H1 (cell line): ENCODE results near the gene FBXO41. TPM values are rescaled to one million over a fixed set of nuclear protein-coding genes. Genes with fewer than 3 reads are reported as not detected.
"Not testable (repeated sequence)": the region's sequence is repeated elsewhere in the genome, so short reads cannot be mapped to it uniquely, and the experiment has no call there.

Source experiments
- CTCF ChIA-PET: fragments of 300-600 bp; sonication (Branson Sonifier 250); formaldehyde crosslinking; loops from one replicate; lab custom pipeline; 2021; ENCODE audit not compliant: partially characterized antibody; lab: Charles Lee
- POLR2A ChIA-PET: fragments of 300-600 bp; sonication (Branson Sonifier 250); formaldehyde crosslinking; loops from one replicate; lab custom pipeline; 2021; ENCODE audit warnings: inconsistent platforms; ENCODE audit not compliant: partially characterized antibody; lab: Charles Lee
- DNase-seq, 2 experiments: peaks; one replicate each; pipeline versions ENCODE4 v3.0.0 to v3.0.0-alpha.2; 2010 to 2022; ENCODE audit warnings: low spot score in 2 of 2, low read depth in 1 of 2, mixed read lengths in 1 of 2
- FAIRE-seq: peaks from 2 replicates; lab custom pipeline; 2011; peaks lifted over from hg19 to GRCh38; lab: Jason Lieb, UNC
- H2AFZ ChIP-seq: 2 replicates; pipeline ENCODE4 v1.8.1; 2012; ENCODE audit warnings: low read length, inconsistent platforms
- H2AK5ac ChIP-seq: 2 replicates; pipeline ENCODE4 v1.6.1; 2013; ENCODE audit warnings: low read depth, low read length
- H2BK120ac ChIP-seq: replicated peaks from 2 replicates; pipeline ENCODE3; 2013; ENCODE audit warnings: low read depth, low read length, inconsistent platforms
- H2BK12ac ChIP-seq: 2 replicates; pipeline ENCODE4 v1.6.1; 2013; ENCODE audit warnings: low read depth, low read length
- H2BK15ac ChIP-seq: 2 replicates; pipeline ENCODE4 v1.6.1; 2013; ENCODE audit warnings: low read length
- H2BK20ac ChIP-seq: 2 replicates; pipeline ENCODE4 v1.6.1; 2013; ENCODE audit warnings: low read length
- H2BK5ac ChIP-seq: 2 replicates; pipeline ENCODE4 v1.6.1; 2013; ENCODE audit warnings: low read depth, low read length
- H3K14ac ChIP-seq: 2 replicates; pipeline ENCODE4 v1.6.1; 2013; ENCODE audit warnings: inconsistent platforms; ENCODE audit not compliant: insufficient read length
- H3K18ac ChIP-seq: 2 replicates; pipeline ENCODE4 v1.6.1; 2013; ENCODE audit warnings: low read length; ENCODE audit errors: extremely low read depth
- H3K23ac ChIP-seq: 2 replicates; pipeline ENCODE4 v1.6.1; 2013; ENCODE audit warnings: inconsistent platforms; ENCODE audit not compliant: insufficient read length
- H3K23me2 ChIP-seq: 2 replicates; pipeline ENCODE4 v1.6.1; 2013; ENCODE audit warnings: low read depth, low read length
- H3K27ac ChIP-seq: 2 replicates; pipeline ENCODE4 v1.6.1; 2011; ENCODE audit warnings: low read depth, low read length, inconsistent platforms
- H3K27me3 ChIP-seq, 4 experiments: replicated peaks in 1 of 4; 1 replicate in 1 of 4; 2 replicates in 3 of 4; pipeline versions ENCODE4 v1.6.1 to v1.8.1; 2011 to 2013; ENCODE audit warnings: low read length in 3 of 4, mild to moderate bottlenecking in 3 of 4, inconsistent platforms in 2 of 4, mixed read lengths in 2 of 4, moderate library complexity in 1 of 4; ENCODE audit not compliant: control insufficient read depth in 3 of 4, insufficient read depth in 3 of 4; ENCODE audit errors: extremely low read depth in 1 of 4
- H3K36me3 ChIP-seq, 4 experiments: 2 replicates each; pipeline versions ENCODE4 v1.6.1 to v1.8.1; 2011 to 2013; ENCODE audit warnings: mild to moderate bottlenecking in 4 of 4, low read length in 3 of 4, moderate library complexity in 2 of 4, control low read depth in 1 of 4, inconsistent platforms in 1 of 4; ENCODE audit not compliant: insufficient read depth in 4 of 4, control insufficient read depth in 2 of 4
- H3K4ac ChIP-seq: replicated peaks from 2 replicates; pipeline ENCODE3; 2013; ENCODE audit warnings: low read length, low read depth, mixed read lengths, inconsistent platforms; ENCODE audit not compliant: insufficient read length
- H3K4me1 ChIP-seq, 4 experiments: replicated peaks in 1 of 4; 1 replicate in 1 of 4; 2 replicates in 3 of 4; pipeline versions ENCODE4 v1.6.1 to v1.8.1; 2011 to 2013; ENCODE audit warnings: low read length in 3 of 4, inconsistent platforms in 2 of 4, mixed read lengths in 1 of 4; ENCODE audit not compliant: insufficient read depth in 4 of 4, control insufficient read depth in 3 of 4
- H3K4me2 ChIP-seq, 2 experiments: 2 replicates each; pipeline versions ENCODE4 v1.6.1 to v1.8.1; 2011 to 2013; ENCODE audit warnings: low read depth in 2 of 2, low read length in 2 of 2, control low read depth in 1 of 2, inconsistent platforms in 1 of 2, mild to moderate bottlenecking in 1 of 2; ENCODE audit not compliant: insufficient read depth in 1 of 2
- H3K4me3 ChIP-seq, 4 experiments: fragments of 200-600, 300-600 bp in 1 of 4; sonication (generic), shearing (Covaris generic), sonication (Bioruptor Twin) in 1 of 4; 2 replicates each; pipeline versions ENCODE4 v1.5.1 to v1.8.1; 2011 to 2016; ENCODE audit warnings: low read length in 4 of 4, low read depth in 3 of 4, control low read depth in 2 of 4, inconsistent platforms in 2 of 4, mild to moderate bottlenecking in 2 of 4, mixed read lengths in 1 of 4, moderate library complexity in 1 of 4; ENCODE audit not compliant: insufficient read depth in 2 of 4; ENCODE audit errors: extremely low read depth in 1 of 4
- H3K56ac ChIP-seq: replicated peaks from 2 replicates; pipeline ENCODE3; 2013; ENCODE audit warnings: low read depth, mild to moderate bottlenecking, mixed read lengths, low read length, inconsistent platforms; ENCODE audit not compliant: insufficient read length
- H3K79me1 ChIP-seq: 2 replicates; pipeline ENCODE4 v1.6.1; 2013; ENCODE audit warnings: low read depth, low read length, control low read depth
- H3K79me2 ChIP-seq, 2 experiments: 2 replicates each; pipeline versions ENCODE4 v1.6.1 to v1.8.1; 2012 to 2013; ENCODE audit warnings: low read length in 2 of 2, mild to moderate bottlenecking in 2 of 2, inconsistent platforms in 1 of 2; ENCODE audit not compliant: insufficient read depth in 2 of 2, control insufficient read depth in 1 of 2
- H3K9ac ChIP-seq, 4 experiments: replicated peaks in 1 of 4; 1 replicate in 1 of 4; 2 replicates in 3 of 4; pipeline versions ENCODE4 v1.6.1 to v1.8.1; 2011 to 2013; ENCODE audit warnings: low read depth in 3 of 4, low read length in 3 of 4, control low read depth in 2 of 4, mild to moderate bottlenecking in 2 of 4, moderate library complexity in 2 of 4, inconsistent platforms in 1 of 4; ENCODE audit errors: extremely low read depth in 1 of 4
- H3K9me3 ChIP-seq, 2 experiments: 2 replicates each; pipeline versions ENCODE4 v1.6.1 to v1.8.1; 2012 to 2013; ENCODE audit warnings: mild to moderate bottlenecking in 2 of 2, moderate library complexity in 2 of 2, control low read depth in 1 of 2, inconsistent platforms in 1 of 2, low read depth in 1 of 2, low read length in 1 of 2, mixed read lengths in 1 of 2; ENCODE audit not compliant: insufficient read depth in 2 of 2
- H4K20me1 ChIP-seq, 2 experiments: replicated peaks in 1 of 2; 2 replicates each; pipeline versions ENCODE3 to v1.8.1; 2011 to 2013; ENCODE audit warnings: inconsistent platforms in 2 of 2, low read length in 2 of 2, mild to moderate bottlenecking in 1 of 2; ENCODE audit not compliant: insufficient read depth in 2 of 2, control insufficient read depth in 1 of 2
- H4K5ac ChIP-seq: 2 replicates; pipeline ENCODE4 v1.6.1; 2013; ENCODE audit warnings: low read length, low read depth, mixed read lengths, inconsistent platforms; ENCODE audit not compliant: insufficient read length
- H4K8ac ChIP-seq: 2 replicates; pipeline ENCODE4 v1.8.0; 2013; ENCODE audit warnings: mild to moderate bottlenecking, moderate library complexity, low read length, inconsistent platforms; ENCODE audit not compliant: insufficient read depth; ENCODE audit errors: extremely low read depth
- H4K91ac ChIP-seq: replicated peaks from 2 replicates; pipeline ENCODE3; 2013; ENCODE audit warnings: low read length, mixed read lengths, inconsistent platforms; ENCODE audit not compliant: insufficient read length
- MAFK ChIP-seq: IDR thresholded peaks from 2 replicates; pipeline ENCODE4 v1.6.1; 2012; ENCODE audit warnings: low read depth, mild to moderate bottlenecking, improper control_type of control experiment, low read length
- NRF1 ChIP-seq: IDR thresholded peaks from 2 replicates; pipeline ENCODE4 v1.6.1; 2011; ENCODE audit warnings: mild to moderate bottlenecking, low read depth, low read length, improper control_type of control experiment
- PHF8 ChIP-seq: fragments of 200-600 bp; sonication (generic); conservative IDR thresholded peaks from 2 replicates; pipeline ENCODE4 v1.7.1; 2012; ENCODE audit warnings: low read depth, mild to moderate bottlenecking, inconsistent platforms, low read length, moderate library complexity
- RXRA ChIP-seq: IDR thresholded peaks from 2 replicates; pipeline ENCODE4 v1.6.1; 2011; ENCODE audit warnings: low read depth, mild to moderate bottlenecking, low read length, moderate library complexity; ENCODE audit not compliant: insufficient read depth
- TAF1 ChIP-seq: IDR thresholded peaks from 2 replicates; pipeline ENCODE4 v1.6.1; 2011; ENCODE audit warnings: mild to moderate bottlenecking, low read depth, low read length
- WGBS, 2 experiments: shearing (Covaris generic) in 1 of 2; methylation state at CpG; one replicate each; pipeline versions ENCODE4 v1.1.6 to v1.1.7; 2013 to 2015; ENCODE audit warnings: low lambda C conversion rate in 2 of 2, mixed read lengths in 2 of 2, inconsistent platforms in 1 of 2, low coverage in 1 of 2, missing lambda C conversion rate in 1 of 2; ENCODE audit not compliant: insufficient replicate concordance in 2 of 2, insufficient coverage in 1 of 2, insufficient read length in 1 of 2; ENCODE audit errors: extremely low coverage in 1 of 2, missing lambda C conversion rate in 1 of 2; 5-methylcytosine and 5-hydroxymethylcytosine counted together
- polyA plus RNA-seq, 7 experiments: library from polyadenylated mRNA; depleted of rRNA in 3 of 7; stranded (reverse) in 5 of 7; unstranded in 2 of 7; fragments of >200 nt in 5 of 7; fragments of 200-250 nt in 2 of 7; gene quantifications; 1 replicate in 5 of 7; 2 replicates in 1 of 7; 4 replicates in 1 of 7; pipeline versions ENCODE4 v1.2.1 to v1.2.3, GENCODE V29; 2011 to 2013; ENCODE audit warnings: missing spikeins in 2 of 7, mixed read lengths in 2 of 7
- total RNA-seq: library from RNA; stranded (reverse); fragmentation: NEBNext Ultra II Directional; extraction: Animal tissue kit (Norgen Biotek cat#: 25700); gene quantifications from 2 replicates; pipeline ENCODE4 v1.2.1, GENCODE V29; 2021
- TF ChIP-seq, protein P1 (sequence below): IDR thresholded peaks from 2 replicates; pipeline ENCODE4 v1.6.1; 2012; ENCODE audit warnings: low read length, inconsistent platforms

The FBXO41 gene
- total and polyA plus RNA-seq, 2 of the 8 experiments (the other 6 are each of a cell fraction or from before 2014, with no cell fraction given) = 11.2 to 14.3 TPM

GRCh38 chr2:73263540-73264331, 20.5 kb downstream of the FBXO41 start (continued):
- TF ChIP-seq, protein P1, sequence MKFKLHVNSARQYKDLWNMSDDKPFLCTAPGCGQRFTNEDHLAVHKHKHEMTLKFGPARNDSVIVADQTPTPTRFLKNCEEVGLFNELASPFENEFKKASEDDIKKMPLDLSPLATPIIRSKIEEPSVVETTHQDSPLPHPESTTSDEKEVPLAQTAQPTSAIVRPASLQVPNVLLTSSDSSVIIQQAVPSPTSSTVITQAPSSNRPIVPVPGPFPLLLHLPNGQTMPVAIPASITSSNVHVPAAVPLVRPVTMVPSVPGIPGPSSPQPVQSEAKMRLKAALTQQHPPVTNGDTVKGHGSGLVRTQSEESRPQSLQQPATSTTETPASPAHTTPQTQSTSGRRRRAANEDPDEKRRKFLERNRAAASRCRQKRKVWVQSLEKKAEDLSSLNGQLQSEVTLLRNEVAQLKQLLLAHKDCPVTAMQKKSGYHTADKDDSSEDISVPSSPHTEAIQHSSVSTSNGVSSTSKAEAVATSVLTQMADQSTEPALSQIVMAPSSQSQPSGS = no peak
- TF ChIP-seq TAF1 (no peak), PHF8 (no peak), MAFK (no peak), NRF1 (no peak), RXRA (no peak)

DNA sequence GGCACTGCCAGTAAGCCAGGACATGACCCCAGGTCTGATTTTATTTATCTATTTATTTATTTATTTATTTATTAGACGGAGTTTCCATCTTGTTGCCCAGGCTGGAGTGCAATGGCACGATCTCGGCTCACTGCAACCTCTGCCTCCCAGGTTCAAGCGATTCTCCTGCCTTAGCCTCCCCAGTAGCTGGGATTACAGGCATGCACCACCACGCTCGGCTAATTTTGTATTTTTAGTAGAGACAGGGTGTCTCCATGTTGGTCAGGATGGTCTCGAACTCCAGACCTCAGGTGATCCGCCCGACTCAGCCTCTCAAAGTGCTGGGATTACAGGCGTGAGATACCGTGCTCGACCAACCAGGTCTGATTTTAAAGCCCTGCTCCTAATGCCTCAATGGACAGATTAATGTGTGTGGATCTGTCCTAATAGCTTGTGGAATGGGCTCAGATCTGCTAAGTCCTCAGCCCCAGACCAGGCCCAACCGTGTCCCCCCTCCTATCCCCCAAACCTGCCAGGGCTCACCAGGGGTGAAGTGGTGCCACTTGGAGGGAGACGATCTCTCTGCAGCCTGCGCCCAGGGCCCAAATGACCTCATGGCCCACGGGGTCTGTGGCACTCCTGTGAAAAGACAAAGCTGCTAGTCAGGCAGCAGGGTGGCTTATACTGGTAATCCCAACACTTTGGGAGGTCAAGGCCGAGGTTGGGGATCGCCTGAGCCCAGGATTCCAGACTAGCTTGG, 21.4 kb downstream of the FBXO41 start:
- H4K20me1 ChIP-seq = peaks cover 7 to 20% of the 10 kb centered on the region in 2 experiments
- not testable (repeated sequence) for H3K9me3 ChIP-seq, H3K27me3 ChIP-seq, H2BK120ac ChIP-seq, H3K79me1 ChIP-seq, H3K27ac ChIP-seq, H3K79me2 ChIP-seq, H2AFZ ChIP-seq, H2BK12ac ChIP-seq, H4K91ac ChIP-seq, H3K14ac ChIP-seq, H3K4me3 ChIP-seq, H4K8ac ChIP-seq, H3K4ac ChIP-seq, H3K56ac ChIP-seq, H3K9ac ChIP-seq, H3K23ac ChIP-seq, H2BK5ac ChIP-seq, H2BK20ac ChIP-seq, H4K5ac ChIP-seq, FAIRE-seq, DNase-seq, H3K4me2 ChIP-seq, H2AK5ac ChIP-seq, H3K4me1 ChIP-seq, H3K23me2 ChIP-seq, H2BK15ac ChIP-seq, H3K18ac ChIP-seq
- CTCF ChIA-PET = interaction anchor here (0.6 to 3.9 kb wide), 7 partner anchors 15 to 369 kb away, joined by 3 to 24 read pairs (median 4); no protein-coding TSS in a partner anchor
- peaks cover 3 to 20% (median 8%) of the 10 kb centered on the region in 4 experiments; a peak in 5 of 8 replicates for H3K36me3 ChIP-seq
- POLR2A ChIA-PET = interaction anchor here (0.8 to 3.0 kb wide), 7 partner anchors 9 to 29 kb away, joined by 3 to 11 read pairs (median 4); partner anchors contain the start of gene CCT7
- WGBS, 2 experiments = 89% methylated on average over 18 of the region's 18 CpGs; no CpG with 5 or more reads in 1 of the 2 experiments
